Transverse colon (tissue), 4 donors: ENCODE measurements around the gene RDH5. TPM values are rescaled to one million over a fixed set of nuclear protein-coding genes. Genes with fewer than 3 reads are reported as not detected.

ENCODE experiments used
- DNase-seq: peaks from one replicate; pipeline ENCODE4 v3.0.0-alpha.2; 2019
- H3K27ac ChIP-seq, 4 donors: fragments of 200-600 bp; sonication (generic); 2 replicates each; pipeline ENCODE4 v1.5.1; 2016 to 2018; ENCODE audit warnings: inconsistent platforms in 4 of 4
- H3K27me3 ChIP-seq: fragments of 200-600 bp; sonication (generic); 2 replicates; pipeline ENCODE4 v1.5.1; 2017; ENCODE audit warnings: inconsistent platforms
- H3K36me3 ChIP-seq, 4 donors: fragments of 200-600 bp; sonication (generic); 2 replicates each; pipeline ENCODE4 v1.5.1; 2017 to 2019; ENCODE audit warnings: inconsistent platforms in 4 of 4
- H3K4me1 ChIP-seq, 4 donors: fragments of 200-600 bp; sonication (generic); 2 replicates each; pipeline ENCODE4 v1.5.1; 2017 to 2020; ENCODE audit warnings: inconsistent platforms in 4 of 4
- H3K4me3 ChIP-seq, 4 donors: fragments of 200-600 bp; sonication (generic); 1 replicate in 1 of 4; 2 replicates in 3 of 4; pipeline versions ENCODE4 v1.5.1 to v1.6.1; 2017 to 2019; ENCODE audit warnings: inconsistent platforms in 4 of 4
- H3K9me3 ChIP-seq, 2 donors: fragments of 200-600 bp; sonication (generic); 2 replicates each; pipeline ENCODE4 v1.5.1; 2017 to 2019; ENCODE audit warnings: inconsistent platforms in 2 of 2
- CTCF ChIP-seq, 5 experiments: fragments of 200-600 bp in 3 of 5; fragments of 450-650 bp in 2 of 5; sonication (generic) in 3 of 5; IDR thresholded peaks; 1 replicate in 2 of 5; 2 replicates in 3 of 5; pipeline ENCODE4 v1.5.1; 2016 to 2017; ENCODE audit warnings: antibody characterized with exemption in 5 of 5, inconsistent platforms in 3 of 5, mild to moderate bottlenecking in 2 of 5, moderate library complexity in 1 of 5
- EP300 ChIP-seq: sonication (generic); formaldehyde crosslinking; IDR thresholded peaks from one replicate; pipeline ENCODE4 v1.6.1; 2017; ENCODE audit warnings: antibody characterized with exemption, low read depth
- POLR2A ChIP-seq: fragments of 450-650 bp; IDR thresholded peaks from one replicate; pipeline ENCODE4 v1.6.1; 2016; ENCODE audit warnings: antibody characterized with exemption, mild to moderate bottlenecking, moderate library complexity
- POLR2AphosphoS5 ChIP-seq, 3 donors: sonication (generic); formaldehyde crosslinking; IDR thresholded peaks; one replicate each; pipeline ENCODE4 v1.6.1; 2016; ENCODE audit warnings: antibody characterized with exemption in 3 of 3
- WGBS, 2 donors: methylation state at CpG; one replicate each; pipeline ENCODE4 v1.1.5; 2018; ENCODE audit warnings: low coverage in 1 of 2; 5-methylcytosine and 5-hydroxymethylcytosine counted together
- in situ Hi-C, 4 donors: fragments of 200-750 bp; cut with MboI; loops; one replicate each; pipeline versions ENCODE4 v1.15.0 to v1.15.1; 2017; ENCODE audit warnings: low sequenced_read_pairs in 3 of 4, low pct_ligation_motif_present in 1 of 4, low pct_unique_long_range_greater_than_20kb in 1 of 4
- intact Hi-C: fragments of 100-400 bp; cut with DNase I; formaldehyde crosslinking; loops from one replicate; pipeline ENCODE4 v1.15.1; 2023; ENCODE audit warnings: low total_unique reads
- total RNA-seq, 4 donors: library from RNA; depleted of rRNA; stranded (reverse); fragments of >200 nt; gene quantifications; one replicate each; pipeline ENCODE4 v1.1.0, GENCODE V29; 2016

RDH5 gene
- total RNA-seq, 4 donors from 2014 or later = 16.5 to 74.4 (median 58.3) TPM

GRCh38 chr12:55706568-55707218, 13.5 kb upstream of the RDH5 start:
- WGBS, 2 donors = 60 to 71% methylated on average over 1 to 2 of the region's 2 CpGs
- Histone ChIP-seq H3K27ac (peak overlapping the region; percentile 64 to 88 (median 83)), H3K27me3 (peaks cover 27% of the 10 kb centered on the region), H3K4me1 (peaks cover 7 to 34% (median 25%) of the 10 kb centered on the region in 4 donors), H3K4me3 (peak overlapping the region in 3 of 4 donors; percentile 45 to 64 (median 57)), H3K9me3 (no peaks in the 10 kb centered on the region), H3K36me3 (no peaks in the 10 kb centered on the region)
- TF ChIP-seq CTCF (IDR thresholded peaks at IDR 0.05) (no peak), EP300 (no peak), POLR2A (no peak), POLR2AphosphoS5 (IDR thresholded peaks at IDR 0.05) (no peak)
- DNase-seq = no peak
- intact Hi-C loops (no loop called here), in situ Hi-C loops (no loop called here)

DNA sequence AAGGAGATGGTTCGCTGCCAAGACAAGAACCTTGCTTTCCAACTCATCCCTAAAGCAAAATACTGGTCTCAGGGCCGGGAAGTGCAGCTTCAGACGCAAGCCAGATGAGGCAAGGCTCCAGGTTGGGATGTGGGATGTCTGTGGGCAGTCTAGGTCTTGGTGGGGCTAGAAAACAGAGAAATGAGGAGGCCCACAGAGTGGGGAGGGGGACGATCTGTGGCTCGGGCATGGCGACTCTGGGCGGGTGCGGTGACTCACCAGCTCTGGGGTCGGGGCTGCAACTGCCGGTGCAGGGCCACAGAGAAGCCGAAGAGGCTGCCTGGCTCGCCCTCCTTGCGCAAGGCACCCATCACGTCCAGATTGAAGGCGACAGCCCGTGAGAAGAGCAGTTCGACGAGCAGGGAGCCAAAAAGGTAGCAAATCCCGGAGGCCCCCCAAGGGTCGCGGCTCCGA, 12.9 kb upstream of the RDH5 start:
- Histone ChIP-seq H3K4me1 (peaks cover 7 to 34% (median 25%) of the 10 kb centered on the region in 4 donors), H3K27me3 (peaks cover 27% of the 10 kb centered on the region), H3K27ac (peak overlapping the region; percentile 64 to 88 (median 83)), H3K9me3 (no peaks in the 10 kb centered on the region), H3K4me3 (peak overlapping the region; percentile 45 to 64 (median 56)), H3K36me3 (no peaks in the 10 kb centered on the region)
- intact Hi-C loops = no loop called here
- WGBS, 2 donors = 11% methylated on average over 22 of the region's 22 CpGs; no CpG with 5 or more reads in 1 of the 2 donors
- in situ Hi-C loops = no loop called here
- DNase-seq = no peak
- TF ChIP-seq POLR2A = no peak
- no peak for TF ChIP-seq CTCF (IDR thresholded peaks at IDR 0.05)

GRCh38 chr12:55707841-55708694, 12.1 kb upstream of the RDH5 start, which contains the start of gene ITGA7:
Gene ITGA7 (minus strand): TSS chr12:55707904. CDS start chr12:55707682, 222 bp downstream.
- peak within 1 kb of the TSS; percentile 45 to 64 (median 56) for H3K4me3 ChIP-seq

More at GRCh38 chr12:55707841-55708694, 12.1 kb upstream of the RDH5 start, which contains the start of gene ITGA7:
- in situ Hi-C loops = no loop called here
- peak; percentile 75 for DNase-seq
- TF ChIP-seq POLR2AphosphoS5 (IDR thresholded peaks at IDR 0.05) = peak; percentile 24 to 61 (median 51)
- no peak for TF ChIP-seq POLR2A
- no peak for TF ChIP-seq CTCF (IDR thresholded peaks at IDR 0.05)
- peaks cover 27% of the 10 kb centered on the region for H3K27me3 ChIP-seq
- H3K27ac ChIP-seq = peak within 1 kb of the TSS; percentile 64 to 88 (median 83)
- intact Hi-C loops = no loop called here
- H3K36me3 ChIP-seq = no peaks in the 10 kb centered on the region
- H3K9me3 ChIP-seq = no peaks in the 10 kb centered on the region
- 1 to 3% methylated on average over 11 to 32 of the region's 39 CpGs for WGBS, 2 donors
- H3K4me1 ChIP-seq = peaks cover 7 to 32% (median 22%) of the 10 kb centered on the region in 4 donors
